HEK293T (cell line): ENCODE data around the gene MYL6B.

Experiments
- ARNT ChIP-seq: fragments of 450-650 bp; IDR thresholded peaks from 2 replicates; pipeline ENCODE4 v1.6.1; 2017; ENCODE audit warnings: mild to moderate bottlenecking
- ELF4 ChIP-seq: fragments of 450-650 bp; IDR thresholded peaks from 2 replicates; pipeline ENCODE4 v1.6.1; 2017; ENCODE audit warnings: antibody characterized with exemption
- FOXA1 ChIP-seq: fragments of 450-650 bp; IDR thresholded peaks from 2 replicates; pipeline ENCODE4 v1.6.1; 2016; ENCODE audit warnings: mild to moderate bottlenecking
- FOXK2 ChIP-seq: fragments of 450-650 bp; IDR thresholded peaks from 2 replicates; pipeline ENCODE4 v1.6.1; 2016; ENCODE audit warnings: mild to moderate bottlenecking
- HDGF ChIP-seq: fragments of 450-650 bp; IDR thresholded peaks from 2 replicates; pipeline ENCODE4 v1.6.1; 2017; ENCODE audit warnings: antibody characterized with exemption, borderline replicate concordance
- L3MBTL2 ChIP-seq: fragments of 450-650 bp; conservative IDR thresholded peaks from 2 replicates; pipeline ENCODE4 v1.6.1; 2016; ENCODE audit warnings: mild to moderate bottlenecking
- PKNOX1 ChIP-seq: fragments of 450-650 bp; IDR thresholded peaks from 2 replicates; pipeline ENCODE4 v1.6.1; 2016
- SP1 ChIP-seq: fragments of 450-650 bp; IDR thresholded peaks from 2 replicates; pipeline ENCODE4 v1.6.1; 2017
- SUZ12 ChIP-seq: fragments of 450-650 bp; IDR thresholded peaks from 2 replicates; pipeline ENCODE4 v1.6.1; 2016; ENCODE audit warnings: mild to moderate bottlenecking
- TARDBP ChIP-seq: fragments of 450-650 bp; IDR thresholded peaks from 2 replicates; pipeline ENCODE4 v1.6.1; 2016

GRCh38 chr12:56188131-56188777 lies 35.9 kb downstream of the MYL6B start:
- no peak for TF ChIP-seq L3MBTL2
- TF ChIP-seq ELF4: no peak
- TF ChIP-seq ARNT: no peak
- TF ChIP-seq FOXK2: no peak
- TF ChIP-seq HDGF: no peak
- TF ChIP-seq SP1: no peak
- TF ChIP-seq FOXA1: no peak
- TF ChIP-seq TARDBP: no peak
- no peak for TF ChIP-seq SUZ12
- no peak for TF ChIP-seq PKNOX1
